B cell (primary cell): ENCODE measurements around the gene POGK. TPM values are rescaled to one million over a fixed set of nuclear protein-coding genes. Genes with fewer than 3 reads are reported as not detected.

ENCODE experiments used
- ATAC-seq: fragments of 200-7000 bp; cut with Tn5 transposase; one replicate; pipeline ENCODE4 v1.10.0; 2021; ENCODE audit warnings: low read depth, mild to moderate bottlenecking, moderate number of reproducible peaks, moderate library complexity
- CTCF ChIA-PET: fragments of 350-600 bp; sonication (Branson Sonifier 250); formaldehyde crosslinking; loops from one replicate; lab custom pipeline; 2021; ENCODE audit warnings: antibody characterized with exemption, inconsistent platforms; lab: Charles Lee
- POLR2A ChIA-PET: fragments of 350-600 bp; sonication (Branson Sonifier 250); formaldehyde crosslinking; loops from one replicate; lab custom pipeline; 2021; ENCODE audit warnings: antibody characterized with exemption; lab: Charles Lee
- DNase-seq: peaks from one replicate; pipeline ENCODE4 v3.0.0; 2013
- H2AFZ ChIP-seq: 2 replicates; pipeline ENCODE4 v1.6.1; 2012; ENCODE audit warnings: mild to moderate bottlenecking, low read depth, low read length; ENCODE audit not compliant: insufficient read depth, poor library complexity, severe bottlenecking
- H3K27ac ChIP-seq, 2 donors: 1 replicate in 1 of 2; 2 replicates in 1 of 2; pipeline ENCODE4 v1.5.1; 2012 to 2013; ENCODE audit warnings: low read length in 2 of 2, mild to moderate bottlenecking in 2 of 2, moderate library complexity in 1 of 2
- H3K27me3 ChIP-seq, 4 experiments: fragments of 200-600 bp in 1 of 4; sonication (generic) in 1 of 4; replicated peaks in 1 of 4; 1 replicate in 2 of 4; 2 replicates in 2 of 4; pipeline versions ENCODE4 v1.6.1 to v1.7.0; 2013 to 2016; ENCODE audit warnings: low read length in 3 of 4, mild to moderate bottlenecking in 2 of 4, mixed read lengths in 1 of 4, moderate library complexity in 1 of 4; ENCODE audit not compliant: insufficient read depth in 4 of 4, control insufficient read depth in 3 of 4; ENCODE audit errors: control extremely low read depth in 1 of 4
- H3K36me3 ChIP-seq, 2 experiments: replicated peaks in 1 of 2; 1 replicate in 1 of 2; 2 replicates in 1 of 2; pipeline versions ENCODE4 v1.6.1 to v1.7.1; 2013; ENCODE audit warnings: low read length in 1 of 2; ENCODE audit not compliant: insufficient read depth in 2 of 2, control insufficient read depth in 1 of 2; ENCODE audit errors: control extremely low read depth in 1 of 2, extremely low read depth in 1 of 2
- H3K4me1 ChIP-seq, 2 donors: fragments of 200-600 bp in 1 of 2; sonication (generic) in 1 of 2; 1 replicate in 1 of 2; 2 replicates in 1 of 2; pipeline versions ENCODE4 v1.5.1 to v1.6.1; 2013 to 2017; ENCODE audit warnings: low read length in 2 of 2; ENCODE audit not compliant: control insufficient read depth in 2 of 2, insufficient read depth in 2 of 2
- H3K4me2 ChIP-seq: replicated peaks from 2 replicates; pipeline ENCODE3; 2012; ENCODE audit warnings: mild to moderate bottlenecking, low read depth, low read length; ENCODE audit not compliant: poor library complexity, severe bottlenecking
- H3K4me3 ChIP-seq, 5 experiments: fragments of 200-600 bp in 1 of 5; sonication (generic) in 1 of 5; 1 replicate in 3 of 5; 2 replicates in 2 of 5; pipeline versions ENCODE4 v1.5.1 to v1.7.0; 2011 to 2016; ENCODE audit warnings: low read length in 4 of 5, mild to moderate bottlenecking in 4 of 5, low read depth in 2 of 5, control low read depth in 1 of 5, moderate library complexity in 1 of 5; ENCODE audit not compliant: insufficient read depth in 1 of 5; ENCODE audit errors: control extremely low read depth in 1 of 5, extremely low read depth in 1 of 5
- H3K79me2 ChIP-seq: fragments of 200-600 bp; sonication (generic); one replicate; pipeline ENCODE4 v1.6.0; 2016; ENCODE audit warnings: low read length; ENCODE audit not compliant: control insufficient read depth, insufficient read depth
- H3K9ac ChIP-seq: fragments of 200-600 bp; sonication (generic); 2 replicates; pipeline ENCODE4 v1.6.1; 2017; ENCODE audit warnings: mild to moderate bottlenecking, low read length, moderate library complexity
- H3K9me3 ChIP-seq, 3 donors: one replicate each; pipeline versions ENCODE4 v1.6.1 to v1.7.1; 2013; ENCODE audit warnings: low read length in 2 of 3; ENCODE audit not compliant: control insufficient read depth in 2 of 3, insufficient read depth in 1 of 3; ENCODE audit errors: control extremely low read depth in 1 of 3
- H4K20me1 ChIP-seq: 2 replicates; pipeline ENCODE4 v1.6.0; 2012; ENCODE audit warnings: mild to moderate bottlenecking, low read length; ENCODE audit not compliant: insufficient read depth, control insufficient read depth, poor library complexity, severe bottlenecking
- H3K27ac Mint-ChIP-seq: one replicate; pipeline ENCODE4 v1.8.0; 2021; ENCODE audit warnings: mixed read lengths
- H3K27me3 Mint-ChIP-seq: one replicate; pipeline ENCODE4 v1.8.0; 2021; ENCODE audit warnings: mixed read lengths
- H3K4me1 Mint-ChIP-seq: one replicate; pipeline ENCODE4 v1.8.0; 2021; ENCODE audit warnings: mixed read lengths
- H3K4me3 Mint-ChIP-seq: one replicate; pipeline ENCODE4 v1.8.0; 2021; ENCODE audit warnings: mixed read lengths
- H3K9me3 Mint-ChIP-seq: one replicate; pipeline ENCODE4 v1.8.0; 2022; ENCODE audit warnings: mixed read lengths; ENCODE audit not compliant: insufficient read depth
- CTCF ChIP-seq: fragments of 200-600 bp; IDR thresholded peaks from one replicate; pipeline ENCODE4 v1.8.0; 2022; ENCODE audit warnings: antibody characterized with exemption, mild to moderate bottlenecking
- EZH2 ChIP-seq: IDR thresholded peaks from 2 replicates; pipeline ENCODE4 v1.6.1; 2012; ENCODE audit warnings: borderline replicate concordance, low read depth, mild to moderate bottlenecking, moderate library complexity, low read length; ENCODE audit not compliant: insufficient read depth, poor library complexity, severe bottlenecking
- WGBS: methylation state at CpG from one replicate; pipeline ENCODE4 v1.1.5; 2013; ENCODE audit warnings: missing lambda C conversion rate; ENCODE audit not compliant: insufficient coverage; 5-methylcytosine and 5-hydroxymethylcytosine counted together
- intact Hi-C: fragments of 100-400 bp; cut with micrococcal nuclease; formaldehyde crosslinking; loops from one replicate; pipeline ENCODE4 v1.10.0; 2022
- polyA plus RNA-seq: library from polyadenylated mRNA; depleted of rRNA; stranded (reverse); fragments of >200 nt; gene quantifications from 2 replicates; pipeline ENCODE4 v1.2.3, GENCODE V29; 2012
- total RNA-seq, 2 donors: library from RNA; stranded (reverse); fragments of 120-200 nt in 1 of 2; gene quantifications; 1 replicate in 1 of 2; 2 replicates in 1 of 2; pipeline versions ENCODE4 v1.2.3 to v1.2.4, GENCODE V29; 2013 to 2022

POGK gene
- total and polyA plus RNA-seq, 2 donors (not counting 1 experiment from before 2014, with no cell fraction given), result 10.4 to 45.0 TPM

GRCh38 chr1:166836733-166837132 lies 2.5 kb upstream of the POGK start:
- peaks cover 10% of the 10 kb centered on the region for H3K27me3 Mint-ChIP-seq
- Histone ChIP-seq H3K9me3 (no peaks in the 10 kb centered on the region), H3K27me3 (peaks cover 0 to 9% (median 2%) of the 10 kb centered on the region in 4 experiments), H3K9ac (no peak overlapping the region), H4K20me1 (peaks cover 13% of the 10 kb centered on the region), H3K4me1 (peaks cover 21 to 25% of the 10 kb centered on the region in 2 donors), H3K4me2 (no peak overlapping the region), H3K36me3 (peaks cover 0 to 11% of the 10 kb centered on the region in 2 experiments), H3K4me3 (no peak overlapping the region), H3K79me2 (peaks cover 17% of the 10 kb centered on the region), H3K27ac (no peak overlapping the region), H2AFZ (no peak overlapping the region)
- TF ChIP-seq EZH2, result no peak
- no peak for TF ChIP-seq CTCF
- ChIA-PET CTCF (no interaction called here), POLR2A (interaction anchor here (0.6 kb wide), 1 partner anchor 371 kb away, joined by 9 read pairs; no protein-coding TSS in a partner anchor)
- WGBS, result 100% methylated on average over 4 of the region's 4 CpGs
- ATAC-seq, result no peak
- DNase-seq, result no peak
- peak overlapping the region; percentile 15 for H3K4me3 Mint-ChIP-seq
- intact Hi-C loops, result loop anchor here (5.0 kb wide), 1 partner anchor 359 kb away; no protein-coding TSS in a partner anchor
- peaks cover 28% of the 10 kb centered on the region for H3K4me1 Mint-ChIP-seq
- no peaks in the 10 kb centered on the region for H3K9me3 Mint-ChIP-seq
- H3K27ac Mint-ChIP-seq, result no peak overlapping the region

- ATAC-seq, result peak; percentile 42
- peaks cover 40% of the 10 kb centered on the region for H4K20me1 ChIP-seq
- Mint-ChIP-seq H3K4me3 (peak overlapping the region; percentile 92), H3K4me1 (peaks cover 34% of the 10 kb centered on the region), H3K9me3 (no peaks in the 10 kb centered on the region), H3K27ac (peak overlapping the region; percentile 85), H3K27me3 (no peaks in the 10 kb centered on the region)
- under 1% methylated on average over 76 of the region's 82 CpGs for WGBS
- H3K9ac ChIP-seq, result peak overlapping the region; percentile 86
- peak; percentile 73 for DNase-seq
- peak overlapping the region; percentile 58 to 86 (median 71) for H3K4me3 ChIP-seq
- peaks cover 37% of the 10 kb centered on the region for H3K79me2 ChIP-seq
- peak overlapping the region in 1 of 2 donors; percentile 89 for H3K27ac ChIP-seq
- peaks cover 21 to 25% of the 10 kb centered on the region in 2 donors for H3K4me1 ChIP-seq
- ChIA-PET POLR2A (interaction anchor here (0.8 to 2.0 kb wide), 4 partner anchors 36 to 875 kb away, joined by 3 to 11 read pairs (median 4); partner anchors contain the start of gene TADA1), CTCF (interaction anchor here (1.2 to 2.5 kb wide), 5 partner anchors 36 to 380 kb away, joined by 4 to 12 read pairs (median 5); partner anchors contain the start of gene TADA1)
- no peak for TF ChIP-seq EZH2
- TF ChIP-seq CTCF, result no peak
- no peaks in the 10 kb centered on the region for H3K9me3 ChIP-seq
- peaks cover 2 to 41% of the 10 kb centered on the region in 2 experiments for H3K36me3 ChIP-seq
- intact Hi-C loops, result loop anchor here (1.0 to 5.0 kb wide), 4 partner anchors 37 to 1097 kb away; partner anchors contain the start of genes DCAF6, MPC2, POU2F1 and TADA1
- H2AFZ ChIP-seq, result peak overlapping the region; percentile 96
- peak overlapping the region; percentile 94 for H3K4me2 ChIP-seq
- H3K27me3 ChIP-seq, result no peaks in the 10 kb centered on the region
These were observed 479 bp downstream of the POGK start for GRCh38 chr1:166839600-166840308.
